GM23248 (cell line): Measurements from ENCODE around the gene GDE1. TPM values are rescaled to one million over a fixed set of nuclear protein-coding genes. Genes with fewer than 3 reads are reported as not detected.

ENCODE experiments used
- DNase-seq: peaks from one replicate; pipeline ENCODE4 v3.0.0-alpha.2; 2015
- H2AFZ ChIP-seq: fragments of 200-600 bp; sonication (generic); 2 replicates; pipeline ENCODE4 v1.6.1; 2016; ENCODE audit warnings: antibody characterized with exemption
- H3F3A ChIP-seq: fragments of 200-600 bp; sonication (generic); 2 replicates; pipeline ENCODE4 v1.6.1; 2016; ENCODE audit warnings: mild to moderate bottlenecking, antibody characterized with exemption, mixed run types; ENCODE audit not compliant: insufficient read depth
- H3K27ac ChIP-seq: fragments of 200-600 bp; sonication (generic); 2 replicates; pipeline ENCODE4 v1.5.1; 2016; ENCODE audit warnings: mild to moderate bottlenecking
- H3K27me3 ChIP-seq: fragments of 200-600 bp; sonication (generic); replicated peaks from 2 replicates; pipeline ENCODE4 v1.6.1; 2016; ENCODE audit warnings: mild to moderate bottlenecking; ENCODE audit not compliant: insufficient read depth
- H3K36me3 ChIP-seq: fragments of 200-600 bp; sonication (generic); 2 replicates; pipeline ENCODE4 v1.6.1; 2016; ENCODE audit warnings: low read depth, mild to moderate bottlenecking
- H3K4me1 ChIP-seq: fragments of 200-600 bp; sonication (generic); 2 replicates; pipeline ENCODE4 v1.6.1; 2016; ENCODE audit warnings: mild to moderate bottlenecking; ENCODE audit not compliant: insufficient read depth
- H3K4me2 ChIP-seq: fragments of 200-600 bp; sonication (generic); one replicate; pipeline ENCODE4 v1.6.1; 2016; ENCODE audit warnings: mild to moderate bottlenecking; ENCODE audit not compliant: unreplicated experiment
- H3K4me3 ChIP-seq: fragments of 200-600 bp; sonication (generic); 2 replicates; pipeline ENCODE4 v1.5.1; 2016; ENCODE audit warnings: mild to moderate bottlenecking
- H3K79me2 ChIP-seq: fragments of 200-600 bp; sonication (generic); 2 replicates; pipeline ENCODE4 v1.6.1; 2016; ENCODE audit warnings: mild to moderate bottlenecking; ENCODE audit not compliant: insufficient read depth
- H3K9ac ChIP-seq: fragments of 200-600 bp; sonication (generic); 2 replicates; pipeline ENCODE4 v1.6.1; 2016; ENCODE audit warnings: mild to moderate bottlenecking
- H3K9me2 ChIP-seq: fragments of 200-600 bp; sonication (generic); 2 replicates; pipeline ENCODE4 v1.6.1; 2016; ENCODE audit warnings: mixed run types, mild to moderate bottlenecking, moderate library complexity; ENCODE audit not compliant: insufficient read depth
- H3K9me3 ChIP-seq: fragments of 200-600 bp; sonication (generic); one replicate; pipeline ENCODE4 v1.6.1; 2017; ENCODE audit warnings: low read depth
- H4K20me1 ChIP-seq: fragments of 200-600 bp; sonication (generic); 2 replicates; pipeline ENCODE4 v1.6.0; 2016; ENCODE audit not compliant: insufficient read depth
- EZH2 ChIP-seq: fragments of 200-600 bp; sonication (generic); IDR thresholded peaks from 2 replicates; pipeline ENCODE4 v1.6.1; 2018; ENCODE audit warnings: antibody characterized with exemption, mild to moderate bottlenecking; ENCODE audit not compliant: insufficient read depth, poor library complexity, severe bottlenecking
- EZH2phosphoT487 ChIP-seq: fragments of 200-600 bp; sonication (generic); IDR thresholded peaks from 2 replicates; pipeline ENCODE4 v1.6.1; 2018; ENCODE audit warnings: antibody characterized with exemption, moderate library complexity, mild to moderate bottlenecking, low read depth; ENCODE audit not compliant: insufficient read depth
- WGBS, 2 experiments: methylation state at CpG; one replicate each; pipeline ENCODE4 v1.1.6; 2015 to 2017; ENCODE audit warnings: low lambda C conversion rate in 2 of 2, low coverage in 1 of 2; ENCODE audit errors: missing lambda C conversion rate in 2 of 2; 5-methylcytosine and 5-hydroxymethylcytosine counted together
- in situ Hi-C: fragments of 300-500 bp; cut with MboI; formaldehyde crosslinking; loops from 2 replicates; pipeline ENCODE4 v1.15.0; 2020
- polyA plus RNA-seq: library from polyadenylated mRNA; unstranded; fragments of >200 nt; fragmentation: Nextera tagmentation; extraction: Ambion mirVana; gene quantifications from 2 replicates; pipeline ENCODE4 v1.2.1, GENCODE V29; 2016
- total RNA-seq: library from RNA; depleted of rRNA; stranded (reverse); fragments of >200 nt; shearing (Covaris generic); gene quantifications from 2 replicates; pipeline ENCODE4 v1.2.3, GENCODE V29; 2014

GDE1 gene
- total and polyA plus RNA-seq, 2 experiments from 2014 or later: 55.1 to 85.0 TPM

DNA sequence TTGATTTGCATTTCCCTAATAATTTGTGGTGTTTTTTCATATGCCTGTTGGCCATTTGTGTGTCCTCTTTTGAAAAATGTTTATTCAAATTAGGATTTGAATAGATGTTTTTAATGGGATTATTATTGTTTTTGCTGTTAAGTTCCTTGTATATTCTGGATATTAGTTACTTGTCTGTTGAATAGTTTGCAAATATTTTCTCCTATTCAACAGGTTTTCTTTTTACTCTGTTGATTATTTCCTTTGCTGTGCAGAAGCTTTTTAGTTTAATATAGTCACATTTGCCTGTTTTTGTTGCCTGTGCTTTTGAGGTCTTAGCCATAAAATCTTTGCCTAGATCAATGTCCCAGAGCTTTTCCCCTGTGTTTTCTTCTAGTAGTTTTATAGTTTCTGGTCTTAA lies 9.6 kb downstream of the GDE1 start:
- H3K4me2 ChIP-seq: no peak overlapping the region

DNA sequence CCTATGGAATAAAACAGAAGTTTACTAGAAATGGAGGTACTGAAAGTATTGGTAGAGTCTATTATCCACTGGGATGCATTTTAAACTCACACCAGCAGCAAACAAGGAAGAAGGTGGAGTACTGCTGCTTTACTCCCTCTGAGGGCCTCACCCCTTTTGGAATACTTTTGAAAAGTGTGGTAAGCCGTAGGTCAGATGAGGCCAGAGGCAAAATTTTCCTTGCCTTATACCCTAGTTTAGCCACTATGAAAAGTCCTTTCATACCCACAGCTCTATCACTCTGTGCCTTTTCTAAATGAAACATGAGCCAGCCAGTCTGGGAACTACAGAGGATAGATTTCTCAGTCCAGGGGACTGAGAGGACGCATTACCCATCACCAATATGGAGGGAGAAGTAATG lies 14.0 kb downstream of the GDE1 start:
- Histone ChIP-seq H3K27me3 (no peaks in the 10 kb centered on the region), H3K9ac (no peak overlapping the region), H3K36me3 (peaks cover 12% of the 10 kb centered on the region; the same call in 1 of the 2 replicates), H3K9me2 (no peaks in the 10 kb centered on the region), H4K20me1 (no peaks in the 10 kb centered on the region), H2AFZ (no peak overlapping the region), H3K4me2 (no peak overlapping the region), H3F3A (peaks cover 8% of the 10 kb centered on the region; the same call in 1 of the 2 replicates), H3K27ac (no peak overlapping the region), H3K4me3 (no peak overlapping the region), H3K9me3 (no peaks in the 10 kb centered on the region), H3K79me2 (no peaks in the 10 kb centered on the region), H3K4me1 (no peaks in the 10 kb centered on the region)
- WGBS, 2 experiments: 99 to 100% methylated on average over 2 of the region's 2 CpGs
- TF ChIP-seq EZH2 (no peak), EZH2phosphoT487 (no peak)
- in situ Hi-C loops: loop anchor here (25.0 kb wide), 1 partner anchor 421 kb away; no protein-coding TSS in a partner anchor
- DNase-seq: no peak

More for the DNA sequence above, 9.6 kb downstream of the GDE1 start:
- TF ChIP-seq EZH2: no peak
- Histone ChIP-seq H3K27me3 (no peaks in the 10 kb centered on the region), H3F3A (no peaks in the 10 kb centered on the region), H3K4me1 (peaks cover 2% of the 10 kb centered on the region; the same call in 1 of the 2 replicates), H3K79me2 (0 out of 2 replicates have a peak, but pooled peaks cover 10% of the 10 kb centered on the region), H3K27ac (no peak overlapping the region), H2AFZ (no peak overlapping the region), H3K9me3 (no peaks in the 10 kb centered on the region), H3K9me2 (no peaks in the 10 kb centered on the region), H3K9ac (no peak overlapping the region), H3K36me3 (peaks cover 19% of the 10 kb centered on the region), H3K4me3 (no peak overlapping the region), H4K20me1 (no peaks in the 10 kb centered on the region)
- in situ Hi-C loops: loop anchor here (25.0 kb wide), 1 partner anchor 425 kb away; no protein-coding TSS in a partner anchor
- DNase-seq: no peak

DNA sequence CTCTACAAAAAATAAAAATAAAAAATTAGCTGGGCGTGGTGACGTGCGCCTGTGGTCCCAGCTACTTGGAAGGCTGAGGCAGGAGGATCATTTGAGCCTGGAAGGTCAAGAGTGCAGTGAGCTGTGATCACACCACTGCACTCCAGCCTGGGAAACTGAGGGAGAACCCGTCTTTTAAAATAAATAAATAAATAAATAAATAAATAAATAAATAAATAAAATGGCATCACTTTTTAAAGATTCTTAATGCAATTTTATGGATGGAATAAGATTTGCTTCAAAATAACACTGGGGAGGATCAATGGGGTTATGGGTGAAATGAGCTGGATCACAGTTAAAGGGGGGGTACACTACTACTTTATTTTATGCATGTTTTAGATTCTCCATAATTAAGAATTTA lies 14.9 kb downstream of the GDE1 start:
- Histone ChIP-seq H4K20me1 (no peaks in the 10 kb centered on the region), H3K9me3 (no peaks in the 10 kb centered on the region), H3K27me3 (no peaks in the 10 kb centered on the region), H3K4me2 (no peak overlapping the region), H3K9me2 (no peaks in the 10 kb centered on the region), H3F3A (peaks cover 8% of the 10 kb centered on the region; the same call in 1 of the 2 replicates), H3K9ac (no peak overlapping the region), H2AFZ (no peak overlapping the region), H3K27ac (no peak overlapping the region), H3K4me1 (no peaks in the 10 kb centered on the region), H3K4me3 (no peak overlapping the region), H3K36me3 (peaks cover 13% of the 10 kb centered on the region; the same call in 1 of the 2 replicates), H3K79me2 (no peaks in the 10 kb centered on the region)
- TF ChIP-seq EZH2: no peak
- TF ChIP-seq EZH2phosphoT487: no peak
- DNase-seq: no peak
- WGBS, 2 experiments: 98% methylated on average over 4 of the region's 4 CpGs
- in situ Hi-C loops: loop anchor here (25.0 kb wide), 1 partner anchor 420 kb away; no protein-coding TSS in a partner anchor

GRCh38 chr16:19505600-19506303 lies 16.1 kb downstream of the GDE1 start:
- H3K9me3 ChIP-seq: no peaks in the 10 kb centered on the region
- H3K9ac ChIP-seq: no peak overlapping the region
- peaks cover 18% of the 10 kb centered on the region; the same call in 1 of the 2 replicates for H3K36me3 ChIP-seq
- DNase-seq: peak; percentile 13
- in situ Hi-C loops: loop anchor here (25.0 kb wide), 1 partner anchor 418 kb away; no protein-coding TSS in a partner anchor
- 67 to 69% methylated on average over 5 of the region's 5 CpGs for WGBS, 2 experiments
- H4K20me1 ChIP-seq: no peaks in the 10 kb centered on the region
- H2AFZ ChIP-seq: no peak overlapping the region
- H3K4me2 ChIP-seq: no peak overlapping the region
- H3F3A ChIP-seq: peaks cover 8% of the 10 kb centered on the region; the same call in 1 of the 2 replicates
- TF ChIP-seq EZH2 (no peak), EZH2phosphoT487 (no peak)
- no peaks in the 10 kb centered on the region for H3K27me3 ChIP-seq
- no peaks in the 10 kb centered on the region for H3K9me2 ChIP-seq
- H3K4me1 ChIP-seq: no peaks in the 10 kb centered on the region
- H3K79me2 ChIP-seq: no peaks in the 10 kb centered on the region
- H3K27ac ChIP-seq: no peak overlapping the region
- H3K4me3 ChIP-seq: no peak overlapping the region
